Measurements from ENCODE around the gene MRAS.

GRCh38 chr3:138332472-138333073 lies 15.8 kb upstream of the MRAS start:
- no peak for TF ChIP-seq EP300 (IDR thresholded peaks at IDR 0.05)
- peak; percentile 49 to 85 (median 66) for TF ChIP-seq CTCF (IDR thresholded peaks at IDR 0.05)
